Measurements from ENCODE around the gene FAM120C. TPM values are rescaled to one million over a fixed set of nuclear protein-coding genes. Genes with fewer than 3 reads are reported as not detected.

Gene FAM120C
- total RNA-seq, 1 donor from 2014 or later, result 4.2 TPM

GRCh38 chrX:54043056-54043455 is 140.0 kb downstream of the FAM120C start:
- ATAC-seq (no peak), DNase-seq (ENCODE audit: low spot score) (no peak)

DNA sequence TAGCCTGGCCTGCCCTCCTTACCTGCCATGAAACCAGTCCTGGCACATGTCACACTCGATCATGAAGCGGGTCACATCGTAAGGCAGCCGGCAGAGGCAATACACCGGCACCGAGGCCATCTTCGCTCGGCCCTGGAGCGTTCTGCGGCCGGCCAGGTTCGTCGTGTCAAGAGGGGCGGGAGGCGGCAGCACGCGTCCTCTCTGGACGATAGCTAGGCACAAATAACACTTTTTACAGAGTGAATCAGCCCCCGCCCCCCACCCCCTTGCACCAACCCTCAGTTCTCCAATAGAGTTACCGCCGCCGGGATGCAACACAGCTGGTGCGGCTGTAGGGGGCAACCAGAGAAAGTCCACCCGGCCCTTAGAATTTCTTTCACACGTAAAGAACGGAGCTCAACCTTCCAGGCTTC is 140.4 kb downstream of the FAM120C start:
- ATAC-seq, result peak; percentile 23
- peak; percentile 53 for DNase-seq (ENCODE audit: low spot score)

DNA sequence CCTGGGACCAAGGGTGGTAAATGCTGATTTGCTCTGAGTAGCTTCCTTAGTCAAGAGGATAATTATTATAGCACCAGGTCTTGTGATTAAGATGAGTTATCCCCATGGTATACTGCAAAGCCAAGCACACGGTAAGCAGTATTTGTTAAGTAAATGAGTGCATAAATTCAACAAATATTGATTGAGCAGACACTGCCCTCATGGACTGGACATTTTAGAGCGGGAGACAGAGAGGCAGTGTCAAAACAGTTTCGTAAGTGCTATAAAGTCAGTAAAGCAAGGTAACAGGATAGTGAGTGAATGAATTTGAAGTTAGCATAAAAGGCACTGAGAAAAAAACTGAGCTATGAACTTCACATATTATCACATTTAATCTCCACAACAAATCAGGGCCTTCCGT is 152.7 kb downstream of the FAM120C start:
- DNase-seq (ENCODE audit: low spot score), result no peak
- peak; percentile 71 for ATAC-seq

GRCh38 chrX:54029529-54030143 is 153.4 kb downstream of the FAM120C start:
- ATAC-seq, result peak; percentile 90
- DNase-seq (ENCODE audit: low spot score), result peak; percentile 87

GRCh38 chrX:54024350-54024749 is 158.7 kb downstream of the FAM120C start:
- ATAC-seq (peak; percentile 94), DNase-seq (ENCODE audit: low spot score) (no peak)

Other genes starting within 250 kb of the FAM120C start
- gene PHF8, start 138.8 kb downstream of the FAM120C start, total RNA-seq, result 24.6 TPM
- 13.7 TPM for gene WNK3, start 174.8 kb upstream of the FAM120C start, total RNA-seq

Data from left lobe of liver (tissue), 2 donors.